Activated naive CD8-positive, alpha-beta T cell treated with anti-CD3 and anti-CD28 coated beads, Interleukin-2, amount 50 U/mL, for 24 hours (primary cell): ENCODE results near the gene UGT1A8.

Source experiments
- ATAC-seq: fragments of 150-1000 bp; cut with Tn5 transposase; one replicate; pipeline ENCODE4 v1.10.0; 2021
- DNase-seq: peaks from one replicate; pipeline ENCODE4 v3.0.0; 2021
- H3K27ac Mint-ChIP-seq: one replicate; pipeline ENCODE4 v1.8.0; 2021; ENCODE audit warnings: mild to moderate bottlenecking, mixed read lengths
- H3K27me3 Mint-ChIP-seq: one replicate; pipeline ENCODE4 v1.8.0; 2021; ENCODE audit warnings: mixed read lengths
- H3K36me3 Mint-ChIP-seq: one replicate; pipeline ENCODE4 v1.8.0; 2021; ENCODE audit warnings: low read depth, mixed read lengths
- H3K4me1 Mint-ChIP-seq: one replicate; pipeline ENCODE4 v1.8.0; 2021; ENCODE audit warnings: mixed read lengths
- H3K4me3 Mint-ChIP-seq: one replicate; pipeline ENCODE4 v1.8.0; 2021; ENCODE audit warnings: mild to moderate bottlenecking, moderate library complexity, mixed read lengths
- H3K9me3 Mint-ChIP-seq: one replicate; pipeline ENCODE4 v1.8.0; 2021; ENCODE audit warnings: mixed read lengths

Gene UGT1A8

DNA sequence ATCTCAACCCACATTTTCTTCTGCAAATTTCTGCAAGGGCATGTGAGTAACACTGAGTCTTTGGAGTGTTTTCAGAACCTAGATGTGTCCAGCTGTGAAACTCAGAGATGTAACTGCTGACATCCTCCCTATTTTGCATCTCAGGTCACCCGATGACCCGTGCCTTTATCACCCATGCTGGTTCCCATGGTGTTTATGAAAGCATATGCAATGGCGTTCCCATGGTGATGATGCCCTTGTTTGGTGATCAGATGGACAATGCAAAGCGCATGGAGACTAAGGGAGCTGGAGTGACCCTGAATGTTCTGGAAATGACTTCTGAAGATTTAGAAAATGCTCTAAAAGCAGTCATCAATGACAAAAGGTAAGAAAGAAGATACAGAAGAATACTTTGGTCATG is 150.6 kb downstream of the UGT1A8 start:
- Mint-ChIP-seq H3K36me3 (no peaks in the 10 kb centered on the region), H3K9me3 (no peaks in the 10 kb centered on the region), H3K27ac (no peak overlapping the region), H3K27me3 (peaks cover 22% of the 10 kb centered on the region), H3K4me1 (peaks cover 2% of the 10 kb centered on the region), H3K4me3 (no peak overlapping the region)
- ATAC-seq (no peak), DNase-seq (no peak)

DNA sequence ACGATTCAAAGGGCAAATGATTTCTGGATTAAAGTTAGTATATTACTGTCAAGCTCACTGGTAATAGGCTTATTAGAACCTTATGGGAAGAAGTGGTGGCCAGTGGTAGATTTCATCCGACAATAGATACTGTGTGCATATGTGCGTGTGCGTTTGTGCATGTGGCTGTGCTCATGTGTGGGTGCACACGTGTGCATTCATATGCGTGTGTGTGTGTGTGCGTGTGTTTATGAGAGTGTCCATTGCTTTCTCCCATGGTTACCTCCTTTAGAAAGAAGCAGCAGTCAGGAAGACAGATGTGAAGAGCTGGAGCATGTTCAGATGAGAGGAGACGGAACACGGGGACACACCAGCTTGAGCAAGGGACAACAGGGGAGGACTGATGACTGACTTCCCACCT is 151.8 kb downstream of the UGT1A8 start:
- DNase-seq: no peak
- H3K36me3 Mint-ChIP-seq: no peaks in the 10 kb centered on the region
- peaks cover 17% of the 10 kb centered on the region for H3K27me3 Mint-ChIP-seq
- H3K9me3 Mint-ChIP-seq: no peaks in the 10 kb centered on the region
- no peak for ATAC-seq
- H3K4me1 Mint-ChIP-seq: peaks cover 2% of the 10 kb centered on the region
- no peak overlapping the region for H3K27ac Mint-ChIP-seq
- no peak overlapping the region for H3K4me3 Mint-ChIP-seq

- Mint-ChIP-seq H3K27me3 (peaks cover 15% of the 10 kb centered on the region), H3K9me3 (peaks cover 12% of the 10 kb centered on the region)
Observed at GRCh38 chr2:233772153-233772552, 154.7 kb downstream of the UGT1A8 start.

DNA sequence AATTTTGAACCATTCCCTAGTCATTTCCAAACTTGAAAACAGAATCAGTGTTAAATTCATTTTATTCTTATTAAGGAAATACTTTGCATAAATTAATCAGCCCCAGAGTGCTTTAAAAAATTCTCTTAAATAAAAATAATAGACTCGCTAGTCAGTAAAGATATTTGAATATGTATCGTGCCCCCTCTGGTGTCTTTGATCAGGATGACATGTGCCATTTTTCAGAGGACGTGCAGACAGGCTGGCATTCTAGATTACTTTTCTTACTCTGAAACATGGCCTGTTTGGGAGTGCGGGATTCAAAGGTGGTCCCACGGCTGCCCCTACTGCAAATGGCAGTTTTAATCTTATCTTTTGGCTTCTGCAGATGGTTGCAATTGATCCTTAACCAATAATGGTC is 155.2 kb downstream of the UGT1A8 start:
- no peaks in the 10 kb centered on the region for H3K36me3 Mint-ChIP-seq
- H3K4me3 Mint-ChIP-seq: no peak overlapping the region
- no peak overlapping the region for H3K27ac Mint-ChIP-seq
- peaks cover 13% of the 10 kb centered on the region for H3K9me3 Mint-ChIP-seq
- DNase-seq (no peak), ATAC-seq (no peak)
- peaks cover 14% of the 10 kb centered on the region for H3K27me3 Mint-ChIP-seq
- H3K4me1 Mint-ChIP-seq: no peaks in the 10 kb centered on the region

More at GRCh38 chr2:233772153-233772552, 154.7 kb downstream of the UGT1A8 start:
- ATAC-seq (no peak), DNase-seq (no peak)
- Mint-ChIP-seq H3K36me3 (no peaks in the 10 kb centered on the region), H3K27ac (no peak overlapping the region), H3K4me3 (no peak overlapping the region), H3K4me1 (no peaks in the 10 kb centered on the region)

GRCh38 chr2:233773854-233774253 is 156.4 kb downstream of the UGT1A8 start:
- peaks cover 14% of the 10 kb centered on the region for H3K27me3 Mint-ChIP-seq
- no peak overlapping the region for H3K27ac Mint-ChIP-seq
- DNase-seq (no peak), ATAC-seq (no peak)
- no peak overlapping the region for H3K4me3 Mint-ChIP-seq
- H3K4me1 Mint-ChIP-seq: no peaks in the 10 kb centered on the region
- peaks cover 13% of the 10 kb centered on the region for H3K9me3 Mint-ChIP-seq
- H3K36me3 Mint-ChIP-seq: no peaks in the 10 kb centered on the region

- Mint-ChIP-seq H3K27ac (no peak overlapping the region), H3K9me3 (peaks cover 13% of the 10 kb centered on the region), H3K27me3 (peaks cover 12% of the 10 kb centered on the region), H3K4me3 (no peak overlapping the region), H3K4me1 (no peaks in the 10 kb centered on the region), H3K36me3 (no peaks in the 10 kb centered on the region)
- no peak for DNase-seq
- ATAC-seq: no peak
Observed at GRCh38 chr2:233775414-233775813, 158.0 kb downstream of the UGT1A8 start.

GRCh38 chr2:233778030-233778429 is 160.6 kb downstream of the UGT1A8 start, which contains the start of gene MROH2A:
Gene MROH2A (plus strand): TSS chr2:233778330. CDS start chr2:233779359, 1,029 bp downstream.
- Mint-ChIP-seq H3K27ac (no peak within 1 kb of the TSS), H3K4me1 (no peaks in the 10 kb centered on the region), H3K36me3 (no peaks in the 10 kb centered on the region), H3K9me3 (peaks cover 13% of the 10 kb centered on the region), H3K4me3 (no peak within 1 kb of the TSS), H3K27me3 (peaks cover 10% of the 10 kb centered on the region)
- ATAC-seq: no peak
- no peak for DNase-seq

- peaks cover 18% of the 10 kb centered on the region for H3K27me3 Mint-ChIP-seq
- no peaks in the 10 kb centered on the region for H3K4me1 Mint-ChIP-seq
Observed at GRCh38 chr2:233779722-233780121, 162.3 kb downstream of the UGT1A8 start.

GRCh38 chr2:233780771-233781170 is 163.3 kb downstream of the UGT1A8 start:
- ATAC-seq (no peak), DNase-seq (no peak)
- peaks cover 20% of the 10 kb centered on the region for H3K27me3 Mint-ChIP-seq
- H3K9me3 Mint-ChIP-seq: peaks cover 12% of the 10 kb centered on the region
- no peaks in the 10 kb centered on the region for H3K36me3 Mint-ChIP-seq
- no peak overlapping the region for H3K27ac Mint-ChIP-seq
- H3K4me1 Mint-ChIP-seq: no peaks in the 10 kb centered on the region
- H3K4me3 Mint-ChIP-seq: no peak overlapping the region

More at GRCh38 chr2:233779722-233780121, 162.3 kb downstream of the UGT1A8 start:
- Mint-ChIP-seq H3K4me3 (no peak overlapping the region), H3K9me3 (peaks cover 13% of the 10 kb centered on the region), H3K27ac (no peak overlapping the region), H3K36me3 (no peaks in the 10 kb centered on the region)
- no peak for ATAC-seq
- DNase-seq: no peak

GRCh38 chr2:233789554-233789953 is 172.1 kb downstream of the UGT1A8 start:
- Mint-ChIP-seq H3K4me3 (no peak overlapping the region), H3K27me3 (peaks cover 5% of the 10 kb centered on the region), H3K9me3 (peaks cover 3% of the 10 kb centered on the region), H3K4me1 (no peaks in the 10 kb centered on the region), H3K27ac (no peak overlapping the region), H3K36me3 (no peaks in the 10 kb centered on the region)
- DNase-seq (no peak), ATAC-seq (peak; percentile 20)

DNA sequence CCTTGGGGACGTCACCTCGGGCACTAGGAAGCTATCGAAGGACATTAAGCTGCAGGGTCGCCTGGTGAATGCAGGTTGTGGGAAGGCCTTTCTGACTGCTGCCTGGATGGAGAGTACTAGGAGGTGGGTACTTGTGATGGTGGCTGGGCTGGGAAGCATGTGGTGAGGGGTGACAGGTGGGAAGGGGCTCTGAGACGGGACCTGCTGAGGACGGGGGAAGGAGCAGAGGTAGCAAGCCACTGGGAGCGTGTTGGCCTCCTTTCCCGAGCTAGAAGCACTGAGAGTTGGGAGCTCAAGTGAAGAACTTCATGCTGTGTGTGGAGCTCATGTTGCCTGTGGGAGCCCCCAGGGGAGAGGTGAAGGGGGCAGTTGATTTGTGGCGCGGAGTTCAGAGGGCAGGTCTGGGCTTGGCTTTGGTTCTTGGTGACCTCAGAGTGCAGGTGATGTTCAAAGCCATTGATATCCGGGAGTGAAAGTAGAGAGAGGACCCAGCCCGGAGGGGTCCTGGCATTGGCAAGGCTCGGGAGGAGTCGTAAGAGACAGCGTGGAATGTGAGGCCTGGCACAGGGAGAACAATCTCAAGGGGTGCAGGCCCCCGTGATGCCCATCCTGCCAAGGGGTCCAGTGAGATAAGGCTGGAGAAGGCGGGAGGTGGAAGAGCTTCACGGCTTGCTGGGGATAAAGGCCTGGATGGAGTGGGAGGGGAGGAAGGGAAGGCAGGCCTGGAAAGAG is 173.9 kb downstream of the UGT1A8 start:
- Mint-ChIP-seq H3K9me3 (no peaks in the 10 kb centered on the region), H3K27me3 (peaks cover 2% of the 10 kb centered on the region), H3K36me3 (no peaks in the 10 kb centered on the region), H3K4me3 (no peak overlapping the region), H3K4me1 (no peaks in the 10 kb centered on the region), H3K27ac (no peak overlapping the region)
- ATAC-seq (no peak), DNase-seq (no peak)

DNA sequence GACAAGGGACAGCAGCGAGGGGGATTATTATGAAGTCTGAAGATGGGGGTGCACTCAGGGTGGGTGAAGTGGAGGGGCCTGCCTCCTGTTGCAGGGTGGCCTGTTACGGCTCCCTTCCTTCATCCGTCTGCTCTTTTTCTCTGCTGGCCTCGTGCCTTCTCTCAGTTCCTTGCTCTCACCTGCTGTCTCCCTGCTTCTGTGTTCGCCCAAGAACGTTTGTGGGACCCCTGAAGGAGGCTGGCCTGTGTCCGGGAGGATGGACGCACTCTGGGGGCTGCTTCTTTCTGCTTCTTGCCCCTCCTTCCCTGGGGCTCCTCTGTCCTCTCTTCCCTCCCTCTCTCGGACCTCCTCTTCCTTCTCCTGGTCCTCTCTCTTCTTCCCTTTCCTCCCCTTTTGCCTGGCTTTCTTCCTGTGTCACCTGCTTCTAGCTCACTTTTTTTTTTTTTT is 174.5 kb downstream of the UGT1A8 start:
- Mint-ChIP-seq H3K36me3 (no peaks in the 10 kb centered on the region), H3K9me3 (no peaks in the 10 kb centered on the region), H3K4me1 (no peaks in the 10 kb centered on the region), H3K27me3 (peaks cover 2% of the 10 kb centered on the region), H3K27ac (no peak overlapping the region), H3K4me3 (no peak overlapping the region)
- DNase-seq (no peak), ATAC-seq (no peak)

- no peaks in the 10 kb centered on the region for H3K36me3 Mint-ChIP-seq
- no peaks in the 10 kb centered on the region for H3K4me1 Mint-ChIP-seq
- no peak for ATAC-seq
- peaks cover 2% of the 10 kb centered on the region for H3K27me3 Mint-ChIP-seq
- DNase-seq: no peak
- no peaks in the 10 kb centered on the region for H3K9me3 Mint-ChIP-seq
- no peak overlapping the region for H3K4me3 Mint-ChIP-seq
- H3K27ac Mint-ChIP-seq: no peak overlapping the region
Observed at GRCh38 chr2:233792720-233793119, 175.3 kb downstream of the UGT1A8 start.

- no peak for ATAC-seq
- Mint-ChIP-seq H3K4me3 (no peak overlapping the region), H3K36me3 (no peaks in the 10 kb centered on the region), H3K27me3 (peaks cover 2% of the 10 kb centered on the region), H3K9me3 (no peaks in the 10 kb centered on the region), H3K4me1 (no peaks in the 10 kb centered on the region), H3K27ac (no peak overlapping the region)
- no peak for DNase-seq
Observed at GRCh38 chr2:233793465-233794127, 176.2 kb downstream of the UGT1A8 start.

GRCh38 chr2:233794128-233794658 is 176.8 kb downstream of the UGT1A8 start:
- no peak overlapping the region for H3K4me3 Mint-ChIP-seq
- H3K27ac Mint-ChIP-seq: no peak overlapping the region
- H3K36me3 Mint-ChIP-seq: no peaks in the 10 kb centered on the region
- H3K27me3 Mint-ChIP-seq: peaks cover 2% of the 10 kb centered on the region
- ATAC-seq (no peak), DNase-seq (no peak)
- no peaks in the 10 kb centered on the region for H3K4me1 Mint-ChIP-seq
- H3K9me3 Mint-ChIP-seq: no peaks in the 10 kb centered on the region
